LoVo (cell line): Measurements from ENCODE around the gene MMRN2.
"Not testable (repeated sequence)": the region's sequence is repeated elsewhere in the genome, so short reads cannot be mapped to it uniquely, and the experiment has no call there.

Source experiments
- DNase-seq: peaks from one replicate; pipeline ENCODE4 v3.0.0-alpha.2; 2016; ENCODE audit warnings: low spot score

MMRN2 gene

DNA sequence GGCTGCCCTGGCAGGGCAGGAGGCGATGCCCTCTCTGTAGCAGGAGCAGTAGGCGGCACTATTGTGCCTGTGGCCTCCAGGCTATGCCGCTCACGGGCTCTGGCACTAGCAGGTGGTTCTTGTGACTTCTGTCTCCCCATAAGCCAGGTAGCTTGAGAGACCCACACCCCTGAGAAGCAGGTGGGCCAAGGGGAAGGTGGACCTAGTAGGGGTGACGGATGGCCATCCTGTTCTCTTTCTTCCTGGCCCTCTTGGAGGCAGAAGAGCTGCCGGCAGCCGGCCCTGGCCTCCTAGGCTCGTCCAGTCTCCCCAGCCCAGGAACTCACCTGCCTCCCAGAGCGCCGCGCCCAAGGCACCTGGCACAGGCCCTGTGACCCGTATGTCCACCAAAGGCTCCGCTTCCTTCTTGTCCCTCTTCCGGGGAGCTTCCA lies 15.4 kb downstream of the MMRN2 start:
- no peak for DNase-seq

DNA sequence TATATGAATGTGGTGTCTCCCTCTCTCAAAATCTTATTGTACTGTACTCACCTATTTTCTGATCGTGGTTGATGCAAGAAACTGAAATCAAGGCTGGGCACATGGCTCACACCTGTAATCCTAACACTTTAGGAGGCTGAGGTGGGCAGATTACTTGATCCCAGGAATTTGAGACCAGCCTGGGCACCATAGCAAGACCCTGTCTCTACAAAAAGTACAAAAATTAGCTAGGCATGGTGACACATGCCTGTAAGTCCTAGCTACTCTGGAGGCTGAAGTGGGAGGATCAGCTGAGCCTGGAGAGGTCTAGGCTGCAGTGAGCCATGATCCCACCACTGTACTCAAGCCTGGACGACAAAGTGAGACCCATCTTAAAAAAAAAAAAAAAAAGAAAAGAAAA lies 16.0 kb downstream of the MMRN2 start:
- no peak for DNase-seq

DNA sequence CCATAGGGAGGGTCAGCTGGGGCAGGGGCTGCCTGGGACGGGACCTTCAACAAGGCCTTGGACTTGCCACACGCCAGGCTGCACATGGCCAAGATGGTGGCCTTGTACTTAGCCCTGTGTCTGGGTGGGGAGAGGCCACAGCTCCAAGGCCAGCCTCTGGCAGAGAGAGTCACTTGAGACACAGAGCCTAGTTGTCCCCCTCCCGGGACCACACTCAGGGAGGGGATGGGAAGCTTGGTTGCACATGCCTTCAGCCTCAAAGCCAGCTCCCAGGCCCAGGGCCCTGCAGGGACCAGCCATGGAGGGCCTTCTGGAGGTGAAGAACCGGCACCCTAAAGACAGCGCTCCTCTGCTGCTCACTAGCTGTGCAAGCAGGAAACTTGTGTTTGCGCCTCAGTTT lies 16.7 kb downstream of the MMRN2 start:
- DNase-seq, result no peak

DNA sequence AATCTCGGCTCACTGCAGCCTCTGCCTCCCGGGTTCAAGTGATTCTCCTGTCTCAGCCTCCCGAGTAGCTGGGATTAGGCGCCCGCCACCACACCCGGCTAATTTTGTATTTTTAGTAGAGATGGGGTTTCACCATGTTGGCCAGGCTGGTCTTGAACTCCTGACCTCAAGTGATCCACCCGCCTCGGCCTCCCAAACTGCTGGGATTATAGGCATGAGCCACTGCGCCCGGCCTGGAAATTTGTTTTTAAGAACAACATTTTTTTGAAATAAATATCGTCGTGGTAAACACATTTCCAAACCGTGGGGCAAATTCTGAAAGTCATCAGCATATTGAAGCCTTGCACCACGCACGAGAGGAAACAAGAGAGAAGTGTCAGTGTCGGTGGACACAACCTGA lies 17.3 kb downstream of the MMRN2 start:
- DNase-seq, result not testable (repeated sequence)

DNA sequence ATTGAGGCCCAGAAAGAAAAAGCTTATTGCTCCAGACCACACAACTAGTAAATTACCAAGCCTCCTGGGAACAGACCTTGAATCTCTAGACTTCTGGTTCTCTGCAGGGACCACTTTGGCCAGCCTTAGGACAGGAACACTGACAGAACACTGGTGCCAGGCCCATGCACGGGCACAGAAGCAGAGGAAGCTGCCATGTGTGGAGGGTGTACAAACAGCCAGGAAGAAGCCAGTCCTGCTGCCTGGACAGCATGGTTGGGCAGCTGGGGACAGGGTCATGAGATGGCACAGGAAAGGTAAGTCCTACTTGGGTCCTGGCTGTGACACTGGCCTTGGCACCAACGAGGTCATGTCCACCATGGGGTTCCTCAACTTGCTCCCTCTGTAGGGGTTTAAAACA lies 19.2 kb downstream of the MMRN2 start:
- no peak for DNase-seq

DNA sequence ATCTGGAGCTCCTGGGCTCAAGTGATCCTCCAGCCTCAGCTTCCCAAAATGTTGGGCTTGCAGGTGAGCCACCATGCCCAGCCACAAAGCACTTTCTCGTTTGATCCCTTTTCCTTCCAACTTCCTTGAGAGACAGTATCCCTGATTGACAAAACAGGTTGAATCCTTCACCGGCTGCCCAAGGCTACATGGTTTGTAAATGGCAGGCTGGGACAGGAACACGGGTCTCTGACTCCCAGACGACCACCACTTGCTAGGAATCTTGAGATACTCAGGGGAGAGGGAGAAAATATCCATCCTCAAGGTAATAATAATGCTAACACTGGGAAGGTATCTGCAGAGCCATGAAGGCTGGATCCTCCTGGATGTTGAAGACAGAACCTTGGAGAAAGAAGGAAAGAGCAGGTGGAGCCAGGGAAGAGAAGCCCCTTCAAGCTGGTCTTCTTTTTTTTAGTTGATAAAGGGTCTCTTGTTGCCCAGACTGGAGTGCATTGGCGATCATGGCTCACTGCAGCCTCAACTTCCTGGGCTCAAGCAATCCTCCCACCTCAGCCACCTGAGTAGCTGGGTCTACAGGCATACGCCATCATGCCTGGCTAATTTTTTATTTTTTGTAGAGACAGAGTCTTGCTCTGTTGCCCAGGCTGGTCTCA lies 19.8 kb downstream of the MMRN2 start:
- DNase-seq, result no peak

DNA sequence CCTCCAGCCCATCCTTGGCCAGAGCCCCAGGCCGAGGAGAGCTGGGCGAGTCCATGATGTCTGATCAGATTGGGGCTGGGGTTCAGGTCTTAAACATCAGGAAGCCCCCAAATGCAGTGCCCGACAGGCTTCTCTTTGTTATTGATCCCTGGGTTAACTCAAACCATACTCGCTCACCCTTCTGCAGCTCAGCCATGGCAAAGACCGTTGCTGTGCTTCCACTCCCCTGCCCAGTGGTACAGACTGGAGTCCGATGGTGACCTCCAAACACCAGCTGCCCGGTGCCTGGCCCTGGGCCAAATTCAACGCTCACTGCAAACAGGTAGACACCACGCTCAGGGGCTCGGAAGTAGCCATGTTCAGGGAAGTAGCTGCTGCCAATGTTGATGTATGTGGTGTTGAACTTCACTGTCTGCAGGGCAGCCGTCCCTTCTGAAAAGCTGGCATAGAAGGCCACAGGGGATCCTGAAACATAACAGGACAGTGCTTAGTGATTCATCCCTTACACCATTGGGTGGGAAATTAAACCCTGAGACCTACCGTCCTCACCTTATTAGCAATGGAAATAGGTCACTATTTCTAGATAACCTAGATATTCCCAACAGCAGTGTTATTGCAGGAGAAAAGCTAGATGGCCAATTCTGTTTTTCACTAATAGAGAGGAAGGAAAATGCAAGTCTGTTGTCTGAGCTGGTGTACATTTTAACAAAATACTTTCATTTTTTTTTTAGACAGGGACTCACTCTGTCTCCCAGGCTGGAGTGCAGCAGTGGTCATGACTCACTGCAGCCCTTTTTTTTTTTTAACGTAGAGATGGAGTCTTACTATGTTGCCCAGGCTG lies 20.5 kb downstream of the MMRN2 start:
- no peak for DNase-seq

DNA sequence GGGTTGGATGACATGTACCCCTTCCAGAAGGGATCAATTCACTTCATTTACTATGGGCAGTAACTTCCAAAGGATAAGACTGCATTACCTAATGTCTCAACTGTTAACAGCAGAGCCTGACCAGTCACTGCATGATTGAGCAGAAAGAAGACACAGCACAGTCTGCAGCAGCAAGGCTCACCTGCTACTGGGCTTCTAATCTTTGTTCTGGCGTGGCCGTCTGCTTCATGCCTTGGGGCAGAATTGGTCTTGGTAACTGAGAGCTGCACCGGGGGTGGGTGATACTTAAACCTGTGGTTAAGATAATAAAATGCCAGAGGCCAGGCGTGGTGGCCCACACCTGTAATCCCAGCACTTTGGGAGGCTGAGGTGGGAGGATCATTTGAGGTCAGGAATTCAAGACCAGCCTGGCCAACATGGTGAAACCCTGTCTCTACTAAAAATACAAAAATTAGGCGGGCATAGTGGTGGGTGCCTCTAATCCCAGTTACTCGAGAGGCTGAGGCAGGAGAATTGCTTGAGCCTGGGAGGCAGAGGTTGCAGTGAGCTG lies 23.2 kb downstream of the MMRN2 start:
- not testable (repeated sequence) for DNase-seq

DNA sequence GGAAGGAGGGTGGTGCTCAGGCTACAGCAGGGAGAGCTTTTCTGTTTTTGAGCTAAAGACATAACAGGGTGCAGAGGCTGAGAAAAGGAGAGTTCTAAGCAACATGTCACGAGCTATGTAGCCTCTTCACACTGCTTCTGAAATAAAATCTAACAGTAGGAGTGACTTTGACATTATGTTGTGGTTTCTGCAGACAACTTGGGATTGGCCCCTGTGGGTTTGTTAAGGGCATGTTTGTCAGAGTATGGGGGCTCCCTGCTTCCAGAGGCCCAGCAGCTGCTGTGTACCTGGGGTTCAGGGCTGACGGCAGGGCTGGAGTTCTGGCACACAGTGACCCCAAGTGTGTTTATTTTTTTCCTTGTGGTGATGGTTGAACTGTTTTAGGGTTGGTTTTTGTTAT lies 24.7 kb downstream of the MMRN2 start:
- DNase-seq, result no peak

DNA sequence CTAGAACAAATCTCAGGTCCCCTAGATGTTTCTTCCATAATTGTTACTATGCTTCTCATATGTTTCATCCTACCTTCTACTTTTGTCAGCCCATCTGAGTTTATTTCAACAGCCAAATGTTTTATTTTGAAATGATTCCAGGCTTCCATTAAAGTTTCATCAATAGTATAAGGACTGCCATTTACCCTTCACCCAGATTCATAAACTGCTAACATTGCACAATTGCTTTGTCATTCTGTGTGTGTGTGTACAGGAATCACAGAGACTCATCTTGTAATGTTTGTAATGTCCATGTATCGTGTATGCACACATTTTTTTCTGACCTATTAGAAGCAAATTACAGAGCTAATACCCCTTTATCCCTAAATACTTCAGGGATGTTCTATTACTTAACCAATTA lies 25.5 kb downstream of the MMRN2 start:
- no peak for DNase-seq

DNA sequence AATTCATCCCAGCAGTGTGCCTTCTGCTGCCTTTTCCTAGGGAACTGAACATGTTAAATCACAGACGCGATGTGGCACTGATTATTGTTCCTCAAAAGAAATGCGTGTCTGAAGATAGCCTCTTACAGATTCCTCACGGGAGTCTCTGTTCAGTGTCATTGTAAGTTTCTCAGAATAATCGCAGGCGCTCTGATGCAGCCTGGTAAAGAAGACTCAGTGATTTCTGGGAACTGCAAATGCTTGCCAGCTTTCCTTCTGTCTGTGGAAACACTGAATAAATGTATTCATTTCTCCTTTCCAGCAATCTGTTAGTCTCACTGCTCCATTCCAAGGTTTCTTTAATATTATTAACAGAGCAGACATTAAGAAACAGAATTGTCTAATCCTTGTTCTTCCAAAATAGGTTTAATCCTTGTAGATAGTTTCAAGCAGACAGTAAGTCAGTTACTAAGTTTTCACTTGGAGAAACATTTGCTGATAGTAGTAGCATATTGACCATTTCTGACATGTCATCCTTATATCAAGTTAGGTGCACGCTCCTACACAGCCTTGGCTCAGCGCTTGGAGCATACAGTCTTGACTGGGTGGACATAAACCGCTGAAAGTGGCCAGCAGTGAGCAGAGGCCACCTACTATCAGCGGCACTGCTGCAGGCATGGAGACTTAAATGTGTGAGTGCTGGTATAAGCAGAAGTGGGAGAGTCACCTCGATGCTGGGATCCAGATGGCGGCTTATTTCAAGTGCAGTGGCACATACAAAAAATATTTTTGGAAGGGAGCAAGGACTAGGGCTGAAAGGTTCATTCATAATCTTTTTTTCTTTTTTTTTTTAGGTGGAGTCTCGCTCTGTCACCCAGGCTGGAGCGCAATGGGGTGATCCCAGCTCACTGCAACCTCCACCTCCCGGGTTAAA lies 27.7 kb downstream of the MMRN2 start:
- DNase-seq, result no peak

DNA sequence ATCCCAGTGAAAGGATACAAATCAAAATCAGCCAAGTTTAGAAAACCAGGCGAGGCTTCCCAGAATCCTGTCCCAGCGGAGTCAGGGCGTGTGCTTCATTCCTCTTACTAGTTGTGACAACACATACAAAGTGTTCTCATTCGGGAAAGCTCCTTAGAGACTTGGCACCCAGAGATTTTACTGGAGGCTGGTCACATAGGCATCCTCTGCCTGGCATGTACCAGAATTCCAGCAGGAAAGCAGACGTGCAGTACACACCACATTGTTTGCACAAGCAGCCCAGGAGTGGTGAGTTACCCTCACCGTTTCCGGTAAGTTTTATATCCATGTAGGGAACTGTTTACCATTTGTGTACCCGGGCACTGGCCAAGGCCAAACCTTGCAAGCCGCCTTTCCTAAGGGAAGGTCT lies 34.9 kb downstream of the MMRN2 start:
- no peak for DNase-seq

DNA sequence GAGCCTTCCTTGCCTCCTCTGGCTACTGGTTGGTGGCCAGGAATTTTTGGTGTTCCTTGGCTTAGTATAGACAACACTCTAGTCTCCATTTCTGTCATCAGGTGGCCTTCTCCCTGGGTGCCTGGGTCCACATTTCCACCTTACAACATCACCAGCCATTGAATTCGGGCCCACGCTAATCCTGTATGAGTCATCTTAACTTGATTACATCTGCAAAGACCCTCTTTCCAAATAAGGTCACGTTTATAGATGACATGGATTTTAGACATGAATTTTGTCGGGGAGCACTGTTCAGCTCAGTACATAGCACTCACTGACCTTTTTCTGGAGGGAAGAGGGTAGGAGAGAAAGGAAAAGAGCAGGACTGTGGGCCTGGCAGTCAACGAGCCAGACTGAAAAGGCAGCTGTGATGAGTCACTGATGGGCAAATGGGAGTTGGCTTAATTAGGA lies 39.4 kb downstream of the MMRN2 start:
- DNase-seq, result no peak

DNA sequence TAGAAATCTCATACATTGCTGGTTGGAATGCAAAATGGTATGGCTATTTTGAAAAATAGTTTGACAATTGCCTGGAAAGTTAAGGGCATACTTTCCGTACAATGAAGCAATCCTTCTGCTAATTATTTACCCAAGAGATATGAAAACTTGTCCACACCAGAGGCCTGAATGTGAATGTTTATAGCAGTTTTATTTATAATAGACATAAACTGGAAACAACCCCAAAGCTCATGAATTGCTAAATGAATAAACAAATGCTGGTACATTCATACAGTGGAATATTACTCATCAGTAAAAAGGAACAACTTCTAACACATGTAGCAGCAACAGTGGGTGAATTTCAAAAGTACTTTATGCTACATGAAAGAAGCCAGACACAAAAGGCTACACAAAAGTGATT lies 42.7 kb downstream of the MMRN2 start:
- DNase-seq, result no peak

DNA sequence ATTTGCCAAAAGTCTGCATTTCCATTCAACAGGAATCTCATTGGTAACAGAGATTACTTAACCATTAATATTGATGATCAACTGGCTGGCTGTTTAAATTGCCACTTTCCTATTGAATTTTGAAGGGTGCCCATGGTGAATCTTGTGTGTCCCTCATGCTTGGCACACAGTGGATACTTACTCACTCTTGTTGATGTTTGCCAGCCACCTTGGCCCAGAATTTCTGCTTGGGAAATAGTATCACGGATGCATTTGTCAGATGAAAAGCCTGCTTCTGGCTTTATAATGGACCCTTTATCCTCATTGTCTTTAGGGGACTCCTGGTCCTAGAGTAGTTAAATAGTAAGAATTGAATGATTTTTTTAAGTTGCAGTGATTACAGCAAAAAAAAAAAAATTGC lies 52.0 kb downstream of the MMRN2 start:
- no peak for DNase-seq

DNA sequence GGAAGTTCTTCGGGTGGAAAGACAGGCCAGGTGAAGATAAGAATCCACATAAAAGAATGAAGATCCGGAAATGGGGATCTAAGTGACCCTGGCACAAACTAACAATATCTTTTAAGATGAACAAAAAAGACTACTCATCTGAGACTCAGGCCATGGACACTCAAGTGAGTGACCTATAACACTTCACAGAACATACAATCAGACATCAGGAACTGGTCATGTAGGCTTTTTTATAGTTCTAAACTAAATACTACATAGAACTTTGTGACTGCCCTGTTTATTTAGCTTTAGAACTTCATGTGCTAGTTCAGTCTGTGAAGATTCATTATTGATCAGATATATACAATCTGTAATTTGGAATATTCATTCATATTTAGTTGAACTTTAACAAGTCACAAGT lies 52.8 kb downstream of the MMRN2 start:
- no peak for DNase-seq

DNA sequence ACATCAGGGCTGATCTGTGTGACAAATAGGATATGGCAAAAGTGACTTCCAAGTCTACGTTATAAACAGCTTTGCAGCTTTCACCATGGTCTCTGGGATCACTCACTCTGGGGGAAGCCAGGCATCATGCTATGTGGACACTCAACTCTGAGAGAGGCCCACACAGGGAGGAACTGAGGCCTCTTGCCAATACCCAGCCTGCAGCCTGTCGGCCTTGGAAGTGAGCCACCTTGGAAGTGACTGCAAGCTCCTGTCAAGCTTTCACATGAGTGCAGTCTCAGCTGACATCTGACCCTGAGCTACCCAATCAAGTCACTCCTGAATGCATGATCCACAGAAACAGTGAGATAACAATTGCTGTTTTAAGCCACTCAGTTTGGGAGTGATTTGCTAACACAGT lies 56.5 kb downstream of the MMRN2 start:
- no peak for DNase-seq

DNA sequence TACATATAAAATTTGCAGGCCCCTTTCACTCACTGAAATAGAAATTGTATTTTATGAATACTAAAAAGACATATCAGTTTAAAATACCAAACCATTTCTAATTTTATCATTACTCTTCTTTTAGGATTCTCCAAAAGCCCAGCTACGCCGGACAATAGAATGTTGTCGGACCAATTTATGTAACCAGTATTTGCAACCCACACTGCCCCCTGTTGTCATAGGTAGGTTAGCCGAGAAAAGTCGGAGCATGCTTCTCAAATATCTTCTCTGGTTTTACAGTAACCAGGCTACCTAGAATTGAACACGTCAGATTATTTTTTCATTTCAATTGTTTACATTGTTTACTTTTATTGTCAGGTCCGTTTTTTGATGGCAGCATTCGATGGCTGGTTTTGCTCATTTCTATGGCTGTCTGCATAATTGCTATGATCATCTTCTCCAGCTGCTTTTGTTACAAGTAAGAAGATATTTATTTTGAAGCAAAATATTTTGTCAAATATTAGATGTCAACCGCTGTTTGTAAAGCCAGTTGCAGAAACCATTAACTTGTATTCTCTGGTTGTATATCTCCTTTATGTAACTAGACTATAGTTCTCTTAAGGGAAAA lies 57.6 kb downstream of the MMRN2 start:
- peak; percentile 31 for DNase-seq

DNA sequence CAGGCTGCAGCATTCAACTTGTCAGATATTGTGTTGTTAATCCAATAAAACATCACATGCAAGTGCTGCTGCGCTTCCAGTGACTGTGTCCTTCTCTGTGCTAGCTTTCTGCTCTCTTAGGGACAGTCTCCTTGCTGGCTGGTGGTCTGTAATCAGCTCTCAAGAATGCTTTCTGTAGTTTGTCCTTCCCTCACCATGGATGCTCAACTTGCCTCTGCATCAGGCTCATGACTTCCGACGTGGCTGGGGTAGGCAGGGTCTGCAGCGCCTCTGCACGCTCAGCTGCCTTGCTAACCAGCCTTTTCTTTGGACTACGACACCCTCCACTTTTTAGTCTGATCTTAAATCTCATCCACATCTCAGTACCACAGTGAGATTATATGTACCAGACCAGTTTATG lies 58.3 kb downstream of the MMRN2 start:
- no peak for DNase-seq

DNA sequence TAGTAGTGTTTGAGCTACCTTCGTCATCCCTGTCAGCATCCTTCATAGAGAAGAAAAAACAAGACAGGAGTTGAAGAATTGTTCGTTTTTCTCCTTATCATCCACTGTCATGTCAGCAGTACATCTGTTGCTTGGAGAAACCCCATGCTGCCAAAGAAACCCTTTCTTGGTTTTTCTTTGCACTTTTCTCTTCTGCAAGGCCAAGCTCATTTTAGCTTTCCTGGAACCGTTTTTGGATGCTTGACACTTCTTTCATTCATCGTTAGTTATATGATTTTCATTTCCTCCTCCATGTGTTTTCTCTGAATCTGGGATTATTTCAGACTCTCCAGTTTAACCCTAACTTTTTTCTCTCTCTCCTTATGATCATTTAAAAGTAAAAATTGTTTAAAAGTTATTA lies 58.9 kb downstream of the MMRN2 start:
- no peak for DNase-seq

DNA sequence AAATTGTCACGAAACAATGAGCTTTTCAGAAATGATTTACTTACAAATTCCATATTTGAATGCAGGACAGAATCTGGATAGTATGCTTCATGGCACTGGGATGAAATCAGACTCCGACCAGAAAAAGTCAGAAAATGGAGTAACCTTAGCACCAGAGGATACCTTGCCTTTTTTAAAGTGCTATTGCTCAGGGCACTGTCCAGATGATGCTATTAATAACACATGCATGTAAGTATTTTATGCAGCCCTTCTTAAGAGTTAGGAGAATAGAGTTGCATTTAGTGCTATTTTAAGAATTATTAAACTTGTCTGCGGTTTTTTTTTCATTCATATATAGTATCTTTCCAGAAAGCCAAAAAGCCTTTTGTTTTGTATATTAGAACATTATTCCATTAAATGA lies 67.4 kb downstream of the MMRN2 start:
- no peak for DNase-seq
